Glomerular endothelial cell (primary cell): ENCODE results near the gene UAP1L1. TPM values are rescaled to one million over a fixed set of nuclear protein-coding genes. Genes with fewer than 3 reads are reported as not detected.

Experiments used
- DNase-seq: peaks from one replicate; pipeline ENCODE4 v3.0.0-alpha.2; 2011; ENCODE audit warnings: low read depth, low spot score; ENCODE audit errors: extremely low read depth
- total RNA-seq: library from RNA; depleted of rRNA; stranded (reverse); fragments of >200 nt; gene quantifications from 2 replicates; pipeline ENCODE4 v1.2.3, GENCODE V29; 2015

Gene UAP1L1
- total RNA-seq, 1 donor from 2014 or later, result 30.3 TPM

- DNase-seq, result no peak
These were observed 36.2 kb upstream of the UAP1L1 start for GRCh38 chr9:137041124-137041523.

GRCh38 chr9:137042751-137043727 is 34.3 kb upstream of the UAP1L1 start:
- no peak for DNase-seq

- no peak for DNase-seq
These were observed 33.3 kb upstream of the UAP1L1 start for GRCh38 chr9:137044037-137044436.

GRCh38 chr9:137044502-137045177 is 32.7 kb upstream of the UAP1L1 start:
- no peak for DNase-seq

GRCh38 chr9:137045294-137046087 is 31.8 kb upstream of the UAP1L1 start:
- no peak for DNase-seq

GRCh38 chr9:137046088-137046787 is 31.1 kb upstream of the UAP1L1 start, which contains the start of gene NPDC1:
NPDC1 (minus strand) TSS chr9:137046177; CDS start chr9:137045989, 188 bp downstream.
- DNase-seq, result no peak

- no peak for DNase-seq
These were observed 28.4 kb upstream of the UAP1L1 start for GRCh38 chr9:137048655-137049543.

- DNase-seq, result no peak
These were observed 27.5 kb upstream of the UAP1L1 start for GRCh38 chr9:137049544-137050449.

GRCh38 chr9:137050570-137050969 is 26.7 kb upstream of the UAP1L1 start:
- no peak for DNase-seq

- no peak for DNase-seq
These were observed 26.1 kb upstream of the UAP1L1 start for GRCh38 chr9:137051145-137051724.

GRCh38 chr9:137052293-137052692 is 25.0 kb upstream of the UAP1L1 start:
- no peak for DNase-seq

GRCh38 chr9:137052998-137053943 is 24.0 kb upstream of the UAP1L1 start:
- DNase-seq, result no peak

GRCh38 chr9:137053944-137054931 is 23.1 kb upstream of the UAP1L1 start, which contains the start of gene ENTPD2:
ENTPD2 (minus strand) TSS chr9:137054061; CDS start chr9:137053997, 64 bp downstream.
- DNase-seq, result no peak

- DNase-seq, result no peak
These were observed 22.4 kb upstream of the UAP1L1 start for GRCh38 chr9:137054932-137055384.
